ENCODE data around the gene PROK1. TPM values are rescaled to one million over a fixed set of nuclear protein-coding genes. Genes with fewer than 3 reads are reported as not detected.

Gene PROK1
- polyA plus RNA-seq, 3 donors: not detected

DNA sequence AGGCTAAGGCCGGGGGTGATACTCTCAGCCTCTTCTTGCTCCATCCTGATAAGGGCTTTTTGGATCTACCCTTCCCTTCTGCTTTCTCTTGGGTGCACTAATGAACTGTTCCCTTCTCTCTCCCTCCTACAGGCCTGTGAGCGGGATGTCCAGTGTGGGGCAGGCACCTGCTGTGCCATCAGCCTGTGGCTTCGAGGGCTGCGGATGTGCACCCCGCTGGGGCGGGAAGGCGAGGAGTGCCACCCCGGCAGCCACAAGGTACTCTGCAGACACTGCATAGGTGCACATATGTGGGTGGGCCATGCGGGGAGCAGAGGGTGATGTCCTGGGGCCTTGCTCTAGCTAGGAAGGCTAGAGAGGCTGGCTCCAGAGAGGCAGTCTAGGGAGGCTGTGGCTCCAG is 2.9 kb downstream of the PROK1 start:
- no peaks in the 10 kb centered on the region for H3K9me3 Mint-ChIP-seq
- Histone ChIP-seq H3K9me3 (replicated peaks in 1 of 2; ENCODE audit: control insufficient read depth in 1 of 2, insufficient read depth in 1 of 2, low read length in 2 of 2) (no peaks in the 10 kb centered on the region), H3K79me2 (ENCODE audit: insufficient read depth, low read length) (no peaks in the 10 kb centered on the region), H3K9ac (ENCODE audit: insufficient read depth, low read length, poor library complexity, severe bottlenecking) (no peak overlapping the region), H4K20me1 (ENCODE audit: insufficient read depth, low read length) (no peaks in the 10 kb centered on the region), H3K4me1 (ENCODE audit: control insufficient read depth in 1 of 2, insufficient read depth in 2 of 2, low read length in 2 of 2) (no peaks in the 10 kb centered on the region), H3K4me2 (replicated peaks; ENCODE audit: extremely low read depth, low read length, poor library complexity, severe bottlenecking) (no peak overlapping the region), H3K36me3 (replicated peaks in 1 of 2; ENCODE audit: control insufficient read depth in 1 of 2, insufficient read depth in 2 of 2, low read length in 2 of 2) (no peaks in the 10 kb centered on the region), H3K27ac (ENCODE audit: low read depth in 1 of 2, low read length in 2 of 2) (no peak overlapping the region), H3K27me3 (ENCODE audit: control insufficient read depth in 2 of 2, insufficient read depth in 2 of 2, low read length in 2 of 2) (no peaks in the 10 kb centered on the region), H2AFZ (ENCODE audit: insufficient read depth, low read depth, low read length, poor library complexity, severe bottlenecking) (no peak overlapping the region), H3K4me3 (replicated peaks in 1 of 3; ENCODE audit: low read depth in 2 of 3, low read length in 3 of 3) (no peak overlapping the region)
- intact Hi-C loops (cut with micrococcal nuclease): no loop called here
- no peak overlapping the region for H3K27ac Mint-ChIP-seq
- WGBS (ENCODE audit: insufficient coverage): 98% methylated on average over 8 of the region's 9 CpGs
- H3K4me3 Mint-ChIP-seq: no peak overlapping the region
- H3K4me1 Mint-ChIP-seq: no peaks in the 10 kb centered on the region
- TF ChIP-seq, protein P1, sequence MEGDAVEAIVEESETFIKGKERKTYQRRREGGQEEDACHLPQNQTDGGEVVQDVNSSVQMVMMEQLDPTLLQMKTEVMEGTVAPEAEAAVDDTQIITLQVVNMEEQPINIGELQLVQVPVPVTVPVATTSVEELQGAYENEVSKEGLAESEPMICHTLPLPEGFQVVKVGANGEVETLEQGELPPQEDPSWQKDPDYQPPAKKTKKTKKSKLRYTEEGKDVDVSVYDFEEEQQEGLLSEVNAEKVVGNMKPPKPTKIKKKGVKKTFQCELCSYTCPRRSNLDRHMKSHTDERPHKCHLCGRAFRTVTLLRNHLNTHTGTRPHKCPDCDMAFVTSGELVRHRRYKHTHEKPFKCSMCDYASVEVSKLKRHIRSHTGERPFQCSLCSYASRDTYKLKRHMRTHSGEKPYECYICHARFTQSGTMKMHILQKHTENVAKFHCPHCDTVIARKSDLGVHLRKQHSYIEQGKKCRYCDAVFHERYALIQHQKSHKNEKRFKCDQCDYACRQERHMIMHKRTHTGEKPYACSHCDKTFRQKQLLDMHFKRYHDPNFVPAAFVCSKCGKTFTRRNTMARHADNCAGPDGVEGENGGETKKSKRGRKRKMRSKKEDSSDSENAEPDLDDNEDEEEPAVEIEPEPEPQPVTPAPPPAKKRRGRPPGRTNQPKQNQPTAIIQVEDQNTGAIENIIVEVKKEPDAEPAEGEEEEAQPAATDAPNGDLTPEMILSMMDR (IDR thresholded peaks at IDR 0.05): no peak
- no peaks in the 10 kb centered on the region for H3K36me3 Mint-ChIP-seq
- DNase-seq: no peak
- H3K27me3 Mint-ChIP-seq (ENCODE audit: low read depth in 3 of 3): peaks cover 9 to 10% (median 9%) of the 10 kb centered on the region in 3 donors

DNA sequence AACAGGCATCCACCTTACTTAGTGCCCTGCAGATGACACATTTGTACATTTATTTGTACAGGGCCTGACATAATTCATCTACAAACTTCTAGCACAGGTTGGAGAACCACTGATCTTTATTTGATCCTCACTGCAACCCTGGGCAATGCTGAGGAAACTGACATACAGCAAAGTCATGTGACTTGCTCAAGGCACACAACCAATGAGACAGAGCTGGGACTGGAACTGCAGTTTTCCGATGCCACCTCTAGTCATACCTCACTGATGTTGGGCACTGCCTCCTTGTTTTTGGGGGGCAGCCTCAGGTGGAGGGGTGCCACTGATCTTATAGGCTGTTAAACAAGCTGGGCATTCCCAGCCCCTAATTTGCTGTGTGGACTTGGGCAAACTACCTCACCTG is 3.4 kb downstream of the PROK1 start:
- H3K36me3 ChIP-seq (replicated peaks in 1 of 2; ENCODE audit: control insufficient read depth in 1 of 2, insufficient read depth in 2 of 2, low read length in 2 of 2): no peaks in the 10 kb centered on the region
- no peaks in the 10 kb centered on the region for H3K4me1 ChIP-seq (ENCODE audit: control insufficient read depth in 1 of 2, insufficient read depth in 2 of 2, low read length in 2 of 2)
- H3K4me2 ChIP-seq (replicated peaks; ENCODE audit: extremely low read depth, low read length, poor library complexity, severe bottlenecking): no peak overlapping the region
- Mint-ChIP-seq H3K4me1 (no peaks in the 10 kb centered on the region), H3K27me3 (ENCODE audit: low read depth in 3 of 3) (peaks cover 5 to 9% (median 8%) of the 10 kb centered on the region in 3 donors), H3K9me3 (no peaks in the 10 kb centered on the region), H3K4me3 (no peak overlapping the region), H3K36me3 (no peaks in the 10 kb centered on the region), H3K27ac (no peak overlapping the region)
- no peak overlapping the region for H2AFZ ChIP-seq (ENCODE audit: insufficient read depth, low read depth, low read length, poor library complexity, severe bottlenecking)
- TF ChIP-seq, protein P1 (IDR thresholded peaks at IDR 0.05): no peak
- H3K27me3 ChIP-seq (ENCODE audit: control insufficient read depth in 2 of 2, insufficient read depth in 2 of 2, low read length in 2 of 2): no peaks in the 10 kb centered on the region
- H3K9me3 ChIP-seq (replicated peaks in 1 of 2; ENCODE audit: control insufficient read depth in 1 of 2, insufficient read depth in 1 of 2, low read length in 2 of 2): no peaks in the 10 kb centered on the region
- DNase-seq: no peak
- no peak overlapping the region for H3K9ac ChIP-seq (ENCODE audit: insufficient read depth, low read length, poor library complexity, severe bottlenecking)
- H3K79me2 ChIP-seq (ENCODE audit: insufficient read depth, low read length): no peaks in the 10 kb centered on the region
- no peaks in the 10 kb centered on the region for H4K20me1 ChIP-seq (ENCODE audit: insufficient read depth, low read length)
- no peak overlapping the region for H3K27ac ChIP-seq (ENCODE audit: low read depth in 1 of 2, low read length in 2 of 2)
- H3K4me3 ChIP-seq (replicated peaks in 1 of 3; ENCODE audit: low read depth in 2 of 3, low read length in 3 of 3): no peak overlapping the region
- WGBS (ENCODE audit: insufficient coverage): no CpG with 5 or more reads among the region's 1 CpG
- intact Hi-C loops (cut with micrococcal nuclease): no loop called here
